Trophoblast cell (in vitro differentiated cells and primary cell): ENCODE results near the gene HIVEP3.

ENCODE experiments used
- DNase-seq, 2 donors: peaks; one replicate each; pipeline ENCODE4 v3.0.0-alpha.2; 2016
- H2AFZ ChIP-seq: 2 replicates; pipeline ENCODE4 v1.6.1; 2013; ENCODE audit warnings: low read length, moderate library complexity, mild to moderate bottlenecking; ENCODE audit not compliant: insufficient read depth, poor library complexity
- H2AK5ac ChIP-seq: 2 replicates; pipeline ENCODE4 v1.6.1; 2013; ENCODE audit warnings: mild to moderate bottlenecking, low read length
- H2BK120ac ChIP-seq: 2 replicates; pipeline ENCODE4 v1.6.1; 2013; ENCODE audit warnings: low read length, mild to moderate bottlenecking, moderate library complexity; ENCODE audit not compliant: insufficient read depth, poor library complexity
- H2BK12ac ChIP-seq: 2 replicates; pipeline ENCODE4 v1.6.1; 2013; ENCODE audit warnings: mild to moderate bottlenecking, low read length, moderate library complexity
- H2BK5ac ChIP-seq: 2 replicates; pipeline ENCODE4 v1.6.1; 2013; ENCODE audit warnings: low read length, low read depth, moderate library complexity, mild to moderate bottlenecking; ENCODE audit not compliant: poor library complexity
- H3K14ac ChIP-seq: 2 replicates; pipeline ENCODE4 v1.6.1; 2013; ENCODE audit warnings: mild to moderate bottlenecking, low read length
- H3K18ac ChIP-seq: 2 replicates; pipeline ENCODE4 v1.6.1; 2013; ENCODE audit warnings: mild to moderate bottlenecking, low read length
- H3K23ac ChIP-seq: 2 replicates; pipeline ENCODE4 v1.6.1; 2013; ENCODE audit warnings: low read length
- H3K27ac ChIP-seq: 2 replicates; pipeline ENCODE4 v1.5.1; 2013; ENCODE audit warnings: low read depth, mild to moderate bottlenecking, inconsistent platforms, low read length, moderate library complexity
- H3K27me3 ChIP-seq: 2 replicates; pipeline ENCODE4 v1.6.1; 2013; ENCODE audit warnings: inconsistent platforms, mild to moderate bottlenecking, low read length, moderate library complexity; ENCODE audit not compliant: insufficient read depth
- H3K36me3 ChIP-seq, 2 experiments: 1 replicate in 1 of 2; 2 replicates in 1 of 2; pipeline ENCODE4 v1.6.1; 2013; ENCODE audit warnings: low read length in 2 of 2, mild to moderate bottlenecking in 2 of 2, moderate library complexity in 1 of 2; ENCODE audit not compliant: insufficient read depth in 2 of 2, control insufficient read depth in 1 of 2
- H3K4ac ChIP-seq: 2 replicates; pipeline ENCODE4 v1.6.1; 2013; ENCODE audit warnings: low read depth, mild to moderate bottlenecking, low read length, moderate library complexity
- H3K4me1 ChIP-seq, 2 experiments: 1 replicate in 1 of 2; 2 replicates in 1 of 2; pipeline ENCODE4 v1.6.1; 2013; ENCODE audit warnings: low read length in 2 of 2, mild to moderate bottlenecking in 2 of 2, moderate library complexity in 1 of 2; ENCODE audit not compliant: insufficient read depth in 2 of 2, control insufficient read depth in 1 of 2
- H3K4me2 ChIP-seq: 2 replicates; pipeline ENCODE4 v1.6.1; 2013; ENCODE audit warnings: inconsistent platforms, mild to moderate bottlenecking, low read length, moderate library complexity
- H3K4me3 ChIP-seq: 2 replicates; pipeline ENCODE4 v1.5.1; 2013; ENCODE audit warnings: mild to moderate bottlenecking, low read depth, low read length, inconsistent platforms
- H3K79me1 ChIP-seq: one replicate; pipeline ENCODE4 v1.6.1; 2013; ENCODE audit warnings: low read length
- H3K79me2 ChIP-seq: 2 replicates; pipeline ENCODE4 v1.6.1; 2013; ENCODE audit warnings: low read length, mild to moderate bottlenecking; ENCODE audit not compliant: control insufficient read depth, insufficient read depth, poor library complexity
- H3K9ac ChIP-seq: 2 replicates; pipeline ENCODE4 v1.6.1; 2013; ENCODE audit warnings: mild to moderate bottlenecking, low read length
- H3K9me3 ChIP-seq: 2 replicates; pipeline ENCODE4 v1.6.1; 2013; ENCODE audit warnings: low read depth, mild to moderate bottlenecking, control low read depth, inconsistent platforms, low read length; ENCODE audit not compliant: insufficient read depth
- H4K12ac ChIP-seq: 2 replicates; pipeline ENCODE4 v1.6.1; 2013; ENCODE audit warnings: low read depth, mild to moderate bottlenecking, low read length, moderate library complexity
- H4K8ac ChIP-seq: 2 replicates; pipeline ENCODE4 v1.6.1; 2013; ENCODE audit warnings: low read depth, mild to moderate bottlenecking, low read length, moderate library complexity
- H4K91ac ChIP-seq: one replicate; pipeline ENCODE4 v1.6.1; 2013; ENCODE audit warnings: low read depth, mild to moderate bottlenecking, low read length, moderate library complexity
- WGBS: extraction: QIAGEN DNeasy Blood & Tissue Kit; methylation state at CpG from one replicate; pipeline ENCODE4 v1.1.7; 2013; ENCODE audit warnings: missing lambda C conversion rate; ENCODE audit not compliant: insufficient read length, insufficient coverage; ENCODE audit errors: extremely low coverage; 5-methylcytosine and 5-hydroxymethylcytosine counted together

The HIVEP3 gene

GRCh38 chr1:41546833-41547135 is 371.9 kb downstream of the HIVEP3 start:
- no CpG with 5 or more reads among the region's 3 CpGs for WGBS
- Histone ChIP-seq H3K4ac (no peak overlapping the region), H4K8ac (no peak overlapping the region), H3K27me3 (no peaks in the 10 kb centered on the region), H3K14ac (no peak overlapping the region), H4K91ac (no peak overlapping the region), H3K9me3 (peaks cover 19% of the 10 kb centered on the region), H3K4me2 (no peak overlapping the region), H2BK120ac (no peak overlapping the region), H3K4me3 (no peak overlapping the region), H4K12ac (no peak overlapping the region), H3K27ac (no peak overlapping the region), H3K79me1 (no peaks in the 10 kb centered on the region), H2AK5ac (no peak overlapping the region), H2AFZ (no peak overlapping the region), H3K23ac (no peak overlapping the region), H3K79me2 (no peaks in the 10 kb centered on the region), H3K9ac (no peak overlapping the region), H2BK5ac (no peak overlapping the region), H2BK12ac (no peak overlapping the region), H3K18ac (no peak overlapping the region), H3K36me3 (no peaks in the 10 kb centered on the region), H3K4me1 (no peaks in the 10 kb centered on the region)
- DNase-seq = no peak

GRCh38 chr1:41545996-41546832 is 372.5 kb downstream of the HIVEP3 start:
- Histone ChIP-seq H3K4me1 (no peaks in the 10 kb centered on the region), H3K4me2 (no peak overlapping the region), H3K27me3 (no peaks in the 10 kb centered on the region), H3K18ac (no peak overlapping the region), H2AK5ac (no peak overlapping the region), H2AFZ (no peak overlapping the region), H2BK5ac (no peak overlapping the region), H3K79me1 (no peaks in the 10 kb centered on the region), H3K27ac (no peak overlapping the region), H3K14ac (no peak overlapping the region), H3K79me2 (no peaks in the 10 kb centered on the region), H2BK12ac (no peak overlapping the region), H3K36me3 (no peaks in the 10 kb centered on the region), H3K9me3 (peaks cover 19% of the 10 kb centered on the region), H3K4me3 (no peak overlapping the region), H4K12ac (no peak overlapping the region), H3K23ac (no peak overlapping the region), H2BK120ac (no peak overlapping the region), H3K4ac (no peak overlapping the region), H3K9ac (no peak overlapping the region), H4K91ac (no peak overlapping the region), H4K8ac (no peak overlapping the region)
- DNase-seq = no peak
- no CpG with 5 or more reads among the region's 8 CpGs for WGBS

GRCh38 chr1:41542196-41542930 is 376.4 kb downstream of the HIVEP3 start:
- Histone ChIP-seq H3K4me2 (no peak overlapping the region), H2AFZ (no peak overlapping the region), H2BK5ac (no peak overlapping the region)

GRCh38 chr1:41541592-41541952 is 377.1 kb downstream of the HIVEP3 start:
- Histone ChIP-seq H3K23ac (no peak overlapping the region), H4K12ac (no peak overlapping the region), H2BK5ac (no peak overlapping the region), H4K91ac (no peak overlapping the region), H3K4me2 (no peak overlapping the region), H2BK120ac (no peak overlapping the region), H3K9ac (no peak overlapping the region), H3K4me3 (no peak overlapping the region), H3K36me3 (no peaks in the 10 kb centered on the region), H4K8ac (no peak overlapping the region), H3K18ac (no peak overlapping the region), H3K4me1 (no peaks in the 10 kb centered on the region), H2BK12ac (no peak overlapping the region), H3K79me2 (no peaks in the 10 kb centered on the region), H2AK5ac (no peak overlapping the region), H2AFZ (no peak overlapping the region), H3K9me3 (peaks cover 17% of the 10 kb centered on the region), H3K27me3 (no peaks in the 10 kb centered on the region), H3K14ac (no peak overlapping the region), H3K27ac (no peak overlapping the region), H3K4ac (no peak overlapping the region), H3K79me1 (no peaks in the 10 kb centered on the region)
- DNase-seq = no peak
- no CpG with 5 or more reads among the region's 1 CpG for WGBS

More at GRCh38 chr1:41542196-41542930, 376.4 kb downstream of the HIVEP3 start:
- no peak overlapping the region for H3K14ac ChIP-seq
- H3K18ac ChIP-seq = no peak overlapping the region
- H4K8ac ChIP-seq = no peak overlapping the region
- 100% methylated on average over 2 of the region's 12 CpGs for WGBS
- no peaks in the 10 kb centered on the region for H3K4me1 ChIP-seq
- no peak overlapping the region for H2BK12ac ChIP-seq
- no peak overlapping the region for H3K4ac ChIP-seq
- no peak overlapping the region for H3K23ac ChIP-seq
- no peak overlapping the region for H4K12ac ChIP-seq
- no peaks in the 10 kb centered on the region for H3K36me3 ChIP-seq
- H3K79me2 ChIP-seq = no peaks in the 10 kb centered on the region
- H2AK5ac ChIP-seq = no peak overlapping the region
- H3K9me3 ChIP-seq = peaks cover 19% of the 10 kb centered on the region
- DNase-seq = no peak
- H3K9ac ChIP-seq = no peak overlapping the region
- H4K91ac ChIP-seq = no peak overlapping the region
- H2BK120ac ChIP-seq = no peak overlapping the region
- no peaks in the 10 kb centered on the region for H3K27me3 ChIP-seq
- no peak overlapping the region for H3K27ac ChIP-seq
- no peak overlapping the region for H3K4me3 ChIP-seq
- H3K79me1 ChIP-seq = no peaks in the 10 kb centered on the region
